Omental fat pad (tissue), 4 donors: Measurements from ENCODE around the gene PAX2. TPM values are rescaled to one million over a fixed set of nuclear protein-coding genes. Genes with fewer than 3 reads are reported as not detected.

Experiments used
- ATAC-seq: fragments of 150-250 bp; one replicate; pipeline ENCODE4 v1.9.1; 2016; ENCODE audit warnings: mild to moderate bottlenecking, moderate library complexity; ENCODE audit not compliant: low FRiP score
- DNase-seq: peaks from one replicate; pipeline ENCODE4 v3.0.0-alpha.2; 2019; ENCODE audit warnings: low spot score
- total RNA-seq, 4 donors: library from RNA; depleted of rRNA; stranded (reverse); fragments of >200 nt; gene quantifications; one replicate each; pipeline ENCODE4 v1.1.0, GENCODE V29; 2016
- TF ChIP-seq, protein P1 (sequence below), 3 donors: fragments of 450-650 bp; IDR thresholded peaks; one replicate each; pipeline ENCODE4 v1.5.1; 2016 to 2017; ENCODE audit warnings: antibody characterized with exemption in 3 of 3, mild to moderate bottlenecking in 3 of 3, moderate library complexity in 2 of 3

Gene PAX2
- total RNA-seq, 4 donors from 2014 or later = not detected

DNA sequence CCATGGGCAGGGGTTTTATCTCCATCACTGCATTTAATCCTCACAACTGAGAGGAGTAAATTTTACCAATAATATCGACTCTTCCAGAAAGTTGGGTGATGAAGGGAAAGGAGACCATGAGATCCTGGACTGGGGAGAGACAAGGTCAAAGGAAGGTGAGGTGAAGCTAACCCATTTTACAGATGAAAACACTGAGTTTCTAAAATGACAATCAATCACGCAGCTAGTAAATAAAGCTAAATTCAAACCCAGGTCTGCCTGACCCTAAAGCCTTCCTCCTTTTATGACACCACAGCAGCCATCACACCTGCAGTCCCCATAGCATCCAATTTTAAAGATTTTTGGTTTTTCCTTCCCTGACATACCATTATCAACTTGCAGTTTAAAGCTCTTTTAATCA lies 103.4 kb downstream of the PAX2 start:
- TF ChIP-seq, protein P1, sequence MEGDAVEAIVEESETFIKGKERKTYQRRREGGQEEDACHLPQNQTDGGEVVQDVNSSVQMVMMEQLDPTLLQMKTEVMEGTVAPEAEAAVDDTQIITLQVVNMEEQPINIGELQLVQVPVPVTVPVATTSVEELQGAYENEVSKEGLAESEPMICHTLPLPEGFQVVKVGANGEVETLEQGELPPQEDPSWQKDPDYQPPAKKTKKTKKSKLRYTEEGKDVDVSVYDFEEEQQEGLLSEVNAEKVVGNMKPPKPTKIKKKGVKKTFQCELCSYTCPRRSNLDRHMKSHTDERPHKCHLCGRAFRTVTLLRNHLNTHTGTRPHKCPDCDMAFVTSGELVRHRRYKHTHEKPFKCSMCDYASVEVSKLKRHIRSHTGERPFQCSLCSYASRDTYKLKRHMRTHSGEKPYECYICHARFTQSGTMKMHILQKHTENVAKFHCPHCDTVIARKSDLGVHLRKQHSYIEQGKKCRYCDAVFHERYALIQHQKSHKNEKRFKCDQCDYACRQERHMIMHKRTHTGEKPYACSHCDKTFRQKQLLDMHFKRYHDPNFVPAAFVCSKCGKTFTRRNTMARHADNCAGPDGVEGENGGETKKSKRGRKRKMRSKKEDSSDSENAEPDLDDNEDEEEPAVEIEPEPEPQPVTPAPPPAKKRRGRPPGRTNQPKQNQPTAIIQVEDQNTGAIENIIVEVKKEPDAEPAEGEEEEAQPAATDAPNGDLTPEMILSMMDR (IDR thresholded peaks at IDR 0.05) = no peak
- no peak for DNase-seq
- ATAC-seq = no peak

DNA sequence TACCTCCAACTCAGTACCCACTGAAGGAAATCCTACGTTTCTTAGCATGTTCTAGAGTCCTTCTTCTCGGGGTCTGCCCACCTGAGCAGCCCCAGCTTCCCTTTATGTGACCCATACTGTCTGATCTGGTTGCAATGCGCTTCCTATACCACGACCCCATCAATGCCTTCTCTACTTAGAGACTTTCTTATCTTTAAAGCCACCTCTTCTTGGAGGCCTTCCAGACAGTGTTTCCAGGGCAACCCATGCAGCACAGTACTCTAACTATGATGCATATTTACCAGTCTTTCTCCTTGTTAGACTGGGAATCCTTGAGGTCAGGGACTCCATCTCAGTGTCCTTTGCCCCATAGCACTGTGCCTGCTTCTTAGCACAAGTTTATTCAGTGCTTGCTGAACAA lies 112.9 kb downstream of the PAX2 start:
- TF ChIP-seq, protein P1 (IDR thresholded peaks at IDR 0.05) = no peak
- DNase-seq = no peak
- ATAC-seq = no peak

DNA sequence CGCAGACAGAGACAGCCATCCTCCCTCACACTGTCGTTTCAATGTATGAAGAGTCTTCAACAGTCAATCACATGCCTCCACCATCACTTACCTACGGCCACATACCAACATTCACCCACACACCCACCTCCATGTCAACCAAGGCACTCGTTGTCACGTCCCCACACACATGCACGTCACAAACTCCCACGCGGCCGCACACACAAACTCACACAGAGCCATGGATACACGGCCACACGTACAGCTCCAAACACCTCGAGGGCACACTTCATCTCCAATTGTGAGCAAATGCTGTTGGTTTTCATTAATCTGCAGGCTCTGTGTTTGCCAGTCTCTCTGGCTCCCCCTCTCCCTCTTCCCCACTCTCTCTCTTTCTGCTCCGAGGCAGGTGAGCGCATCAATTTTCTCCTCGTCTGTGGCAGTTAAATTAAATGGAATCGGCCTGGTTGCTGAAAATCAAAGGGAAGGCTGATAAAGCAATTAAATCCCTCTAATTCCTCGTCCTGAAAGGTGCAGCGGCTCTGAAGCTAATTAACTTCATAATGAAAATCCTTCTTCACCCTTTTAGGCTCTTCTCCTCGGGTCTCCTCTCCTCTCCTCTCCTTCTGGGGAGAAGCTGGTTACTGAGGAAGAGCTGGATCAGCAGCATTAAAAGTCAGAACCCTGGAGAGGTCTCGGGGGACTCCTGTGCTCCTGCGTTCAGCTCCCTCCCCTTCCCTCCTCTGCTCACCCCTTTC lies 113.5 kb downstream of the PAX2 start:
- no peak for DNase-seq
- TF ChIP-seq, protein P1 (IDR thresholded peaks at IDR 0.05) = no peak
- ATAC-seq = no peak

DNA sequence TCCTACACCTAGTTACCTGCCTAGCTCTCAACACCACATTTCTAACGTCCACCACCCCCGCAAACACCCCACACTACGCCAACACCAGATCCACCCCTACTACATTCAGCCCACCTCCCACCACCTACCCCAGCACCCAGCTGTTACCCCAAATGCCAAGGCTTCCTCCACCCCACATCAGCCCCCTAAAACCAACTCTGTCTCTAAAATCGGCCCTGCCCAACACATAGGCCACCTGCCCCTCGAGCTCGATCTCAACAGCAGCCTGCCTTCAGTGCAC lies 114.0 kb downstream of the PAX2 start:
- TF ChIP-seq, protein P1 (IDR thresholded peaks at IDR 0.05) = no peak
- ATAC-seq (no peak), DNase-seq (no peak)

DNA sequence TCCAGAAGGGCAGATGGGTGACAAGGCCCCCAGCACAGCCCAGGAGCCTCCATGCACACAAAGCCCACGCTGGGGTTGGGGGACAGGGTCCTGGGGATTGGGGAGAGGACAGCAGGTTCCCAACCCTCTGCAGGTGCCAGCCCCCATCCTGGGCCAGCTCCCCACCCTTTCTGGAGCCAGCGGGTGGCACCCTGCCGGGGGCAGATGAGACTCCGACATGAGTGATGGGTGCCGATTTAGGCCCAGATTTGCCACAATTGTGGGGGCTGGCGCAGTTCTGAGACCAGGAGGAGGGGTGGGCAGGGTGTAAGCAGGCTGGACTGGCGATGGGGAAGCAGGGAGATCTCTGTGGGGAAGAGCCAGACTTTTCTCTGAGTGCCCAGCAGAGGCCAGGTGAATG lies 118.1 kb downstream of the PAX2 start:
- TF ChIP-seq, protein P1 (IDR thresholded peaks at IDR 0.05) = no peak
- ATAC-seq = no peak
- no peak for DNase-seq

DNA sequence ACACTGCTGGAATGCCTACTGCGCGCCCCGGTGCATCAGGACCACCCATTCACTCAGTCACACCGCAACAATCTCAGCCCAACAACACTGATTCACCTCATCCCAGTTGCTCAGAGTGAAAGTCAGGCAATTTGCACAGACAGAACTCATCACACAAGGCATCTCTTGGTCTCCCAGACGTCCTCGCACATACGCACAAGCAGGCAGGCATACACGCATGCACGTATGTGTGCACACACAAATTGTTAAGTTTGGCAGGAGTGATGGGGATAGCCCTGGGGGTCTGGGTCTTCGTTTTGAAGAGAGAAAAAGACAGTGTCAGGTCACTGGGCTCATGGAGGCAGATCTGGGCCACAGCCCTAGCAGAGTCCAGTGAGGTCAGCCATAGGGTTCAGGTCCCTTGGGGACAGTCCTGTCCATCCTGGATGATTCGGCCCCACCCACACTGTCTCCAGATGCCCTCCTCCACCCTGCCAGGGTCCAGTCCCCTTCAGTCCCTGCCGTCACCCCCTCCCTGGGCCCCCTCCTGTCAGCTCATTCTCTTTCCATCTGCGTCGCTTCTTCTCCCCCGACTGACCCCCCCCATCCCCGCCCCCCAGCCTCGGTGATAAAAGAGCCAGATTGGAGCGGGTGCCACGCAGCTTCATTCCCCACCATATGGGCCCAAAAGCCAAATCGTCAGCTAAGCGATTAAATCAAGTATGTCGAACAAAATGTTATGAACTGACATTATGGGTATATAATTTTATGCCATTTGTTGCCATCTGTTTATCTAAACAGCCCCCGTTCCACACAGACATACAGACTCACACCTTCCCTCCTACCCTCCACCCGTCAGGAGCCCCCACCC lies 118.9 kb downstream of the PAX2 start:
- TF ChIP-seq, protein P1 (IDR thresholded peaks at IDR 0.05) = no peak
- DNase-seq (no peak), ATAC-seq (no peak)

DNA sequence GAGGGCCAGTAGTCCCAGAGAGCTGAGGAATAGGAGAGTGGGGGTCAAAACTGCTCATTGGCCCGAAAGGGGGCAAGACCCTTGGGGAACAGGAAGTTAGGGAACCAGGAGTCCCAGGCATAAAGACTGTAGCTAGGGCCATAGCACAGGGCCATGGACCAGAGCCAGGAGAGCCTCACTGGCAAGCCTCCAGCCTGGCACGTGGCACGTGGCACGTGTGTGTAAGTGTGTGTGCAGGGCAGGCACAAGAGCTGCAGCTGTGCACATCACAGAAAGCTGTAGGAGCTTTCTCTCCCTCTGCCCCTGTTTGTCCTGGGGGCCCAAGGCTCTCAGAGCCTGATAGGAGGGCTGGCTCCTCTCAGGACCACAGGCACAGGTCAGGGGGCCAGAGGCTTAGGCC lies 119.6 kb downstream of the PAX2 start:
- no peak for ATAC-seq
- TF ChIP-seq, protein P1 (IDR thresholded peaks at IDR 0.05) = no peak
- DNase-seq = no peak
